H1 (cell line): ENCODE measurements around the gene RABIF. TPM values are rescaled to one million over a fixed set of nuclear protein-coding genes. Genes with fewer than 3 reads are reported as not detected.

ENCODE experiments used
- CTCF ChIA-PET: fragments of 300-600 bp; sonication (Branson Sonifier 250); formaldehyde crosslinking; loops from one replicate; lab custom pipeline; 2021; ENCODE audit not compliant: partially characterized antibody; lab: Charles Lee
- POLR2A ChIA-PET: fragments of 300-600 bp; sonication (Branson Sonifier 250); formaldehyde crosslinking; loops from one replicate; lab custom pipeline; 2021; ENCODE audit warnings: inconsistent platforms; ENCODE audit not compliant: partially characterized antibody; lab: Charles Lee
- DNase-seq, 2 experiments: peaks; one replicate each; pipeline versions ENCODE4 v3.0.0 to v3.0.0-alpha.2; 2010 to 2022; ENCODE audit warnings: low spot score in 2 of 2, low read depth in 1 of 2, mixed read lengths in 1 of 2
- FAIRE-seq: peaks from 2 replicates; lab custom pipeline; 2011; peaks lifted over from hg19 to GRCh38; lab: Jason Lieb, UNC
- H2AFZ ChIP-seq: 2 replicates; pipeline ENCODE4 v1.8.1; 2012; ENCODE audit warnings: low read length, inconsistent platforms
- H2AK5ac ChIP-seq: 2 replicates; pipeline ENCODE4 v1.6.1; 2013; ENCODE audit warnings: low read depth, low read length
- H2BK120ac ChIP-seq: replicated peaks from 2 replicates; pipeline ENCODE3; 2013; ENCODE audit warnings: low read depth, low read length, inconsistent platforms
- H2BK12ac ChIP-seq: 2 replicates; pipeline ENCODE4 v1.6.1; 2013; ENCODE audit warnings: low read depth, low read length
- H2BK15ac ChIP-seq: 2 replicates; pipeline ENCODE4 v1.6.1; 2013; ENCODE audit warnings: low read length
- H2BK20ac ChIP-seq: 2 replicates; pipeline ENCODE4 v1.6.1; 2013; ENCODE audit warnings: low read length
- H2BK5ac ChIP-seq: 2 replicates; pipeline ENCODE4 v1.6.1; 2013; ENCODE audit warnings: low read depth, low read length
- H3K14ac ChIP-seq: 2 replicates; pipeline ENCODE4 v1.6.1; 2013; ENCODE audit warnings: inconsistent platforms; ENCODE audit not compliant: insufficient read length
- H3K18ac ChIP-seq: 2 replicates; pipeline ENCODE4 v1.6.1; 2013; ENCODE audit warnings: low read length; ENCODE audit errors: extremely low read depth
- H3K23ac ChIP-seq: 2 replicates; pipeline ENCODE4 v1.6.1; 2013; ENCODE audit warnings: inconsistent platforms; ENCODE audit not compliant: insufficient read length
- H3K23me2 ChIP-seq: 2 replicates; pipeline ENCODE4 v1.6.1; 2013; ENCODE audit warnings: low read depth, low read length
- H3K27ac ChIP-seq: 2 replicates; pipeline ENCODE4 v1.6.1; 2011; ENCODE audit warnings: low read depth, low read length, inconsistent platforms
- H3K27me3 ChIP-seq, 4 experiments: replicated peaks in 1 of 4; 1 replicate in 1 of 4; 2 replicates in 3 of 4; pipeline versions ENCODE4 v1.6.1 to v1.8.1; 2011 to 2013; ENCODE audit warnings: low read length in 3 of 4, mild to moderate bottlenecking in 3 of 4, inconsistent platforms in 2 of 4, mixed read lengths in 2 of 4, moderate library complexity in 1 of 4; ENCODE audit not compliant: control insufficient read depth in 3 of 4, insufficient read depth in 3 of 4; ENCODE audit errors: extremely low read depth in 1 of 4
- H3K36me3 ChIP-seq, 4 experiments: 2 replicates each; pipeline versions ENCODE4 v1.6.1 to v1.8.1; 2011 to 2013; ENCODE audit warnings: mild to moderate bottlenecking in 4 of 4, low read length in 3 of 4, moderate library complexity in 2 of 4, control low read depth in 1 of 4, inconsistent platforms in 1 of 4; ENCODE audit not compliant: insufficient read depth in 4 of 4, control insufficient read depth in 2 of 4
- H3K4ac ChIP-seq: replicated peaks from 2 replicates; pipeline ENCODE3; 2013; ENCODE audit warnings: low read length, low read depth, mixed read lengths, inconsistent platforms; ENCODE audit not compliant: insufficient read length
- H3K4me1 ChIP-seq, 4 experiments: replicated peaks in 1 of 4; 1 replicate in 1 of 4; 2 replicates in 3 of 4; pipeline versions ENCODE4 v1.6.1 to v1.8.1; 2011 to 2013; ENCODE audit warnings: low read length in 3 of 4, inconsistent platforms in 2 of 4, mixed read lengths in 1 of 4; ENCODE audit not compliant: insufficient read depth in 4 of 4, control insufficient read depth in 3 of 4
- H3K4me2 ChIP-seq, 2 experiments: 2 replicates each; pipeline versions ENCODE4 v1.6.1 to v1.8.1; 2011 to 2013; ENCODE audit warnings: low read depth in 2 of 2, low read length in 2 of 2, control low read depth in 1 of 2, inconsistent platforms in 1 of 2, mild to moderate bottlenecking in 1 of 2; ENCODE audit not compliant: insufficient read depth in 1 of 2
- H3K4me3 ChIP-seq, 4 experiments: fragments of 200-600, 300-600 bp in 1 of 4; sonication (generic), shearing (Covaris generic), sonication (Bioruptor Twin) in 1 of 4; 2 replicates each; pipeline versions ENCODE4 v1.5.1 to v1.8.1; 2011 to 2016; ENCODE audit warnings: low read length in 4 of 4, low read depth in 3 of 4, control low read depth in 2 of 4, inconsistent platforms in 2 of 4, mild to moderate bottlenecking in 2 of 4, mixed read lengths in 1 of 4, moderate library complexity in 1 of 4; ENCODE audit not compliant: insufficient read depth in 2 of 4; ENCODE audit errors: extremely low read depth in 1 of 4
- H3K56ac ChIP-seq: replicated peaks from 2 replicates; pipeline ENCODE3; 2013; ENCODE audit warnings: low read depth, mild to moderate bottlenecking, mixed read lengths, low read length, inconsistent platforms; ENCODE audit not compliant: insufficient read length
- H3K79me1 ChIP-seq: 2 replicates; pipeline ENCODE4 v1.6.1; 2013; ENCODE audit warnings: low read depth, low read length, control low read depth
- H3K79me2 ChIP-seq, 2 experiments: 2 replicates each; pipeline versions ENCODE4 v1.6.1 to v1.8.1; 2012 to 2013; ENCODE audit warnings: low read length in 2 of 2, mild to moderate bottlenecking in 2 of 2, inconsistent platforms in 1 of 2; ENCODE audit not compliant: insufficient read depth in 2 of 2, control insufficient read depth in 1 of 2
- H3K9ac ChIP-seq, 4 experiments: replicated peaks in 1 of 4; 1 replicate in 1 of 4; 2 replicates in 3 of 4; pipeline versions ENCODE4 v1.6.1 to v1.8.1; 2011 to 2013; ENCODE audit warnings: low read depth in 3 of 4, low read length in 3 of 4, control low read depth in 2 of 4, mild to moderate bottlenecking in 2 of 4, moderate library complexity in 2 of 4, inconsistent platforms in 1 of 4; ENCODE audit errors: extremely low read depth in 1 of 4
- H3K9me3 ChIP-seq, 2 experiments: 2 replicates each; pipeline versions ENCODE4 v1.6.1 to v1.8.1; 2012 to 2013; ENCODE audit warnings: mild to moderate bottlenecking in 2 of 2, moderate library complexity in 2 of 2, control low read depth in 1 of 2, inconsistent platforms in 1 of 2, low read depth in 1 of 2, low read length in 1 of 2, mixed read lengths in 1 of 2; ENCODE audit not compliant: insufficient read depth in 2 of 2
- H4K20me1 ChIP-seq, 2 experiments: replicated peaks in 1 of 2; 2 replicates each; pipeline versions ENCODE3 to v1.8.1; 2011 to 2013; ENCODE audit warnings: inconsistent platforms in 2 of 2, low read length in 2 of 2, mild to moderate bottlenecking in 1 of 2; ENCODE audit not compliant: insufficient read depth in 2 of 2, control insufficient read depth in 1 of 2
- H4K5ac ChIP-seq: 2 replicates; pipeline ENCODE4 v1.6.1; 2013; ENCODE audit warnings: low read length, low read depth, mixed read lengths, inconsistent platforms; ENCODE audit not compliant: insufficient read length
- H4K8ac ChIP-seq: 2 replicates; pipeline ENCODE4 v1.8.0; 2013; ENCODE audit warnings: mild to moderate bottlenecking, moderate library complexity, low read length, inconsistent platforms; ENCODE audit not compliant: insufficient read depth; ENCODE audit errors: extremely low read depth
- H4K91ac ChIP-seq: replicated peaks from 2 replicates; pipeline ENCODE3; 2013; ENCODE audit warnings: low read length, mixed read lengths, inconsistent platforms; ENCODE audit not compliant: insufficient read length
- CHD7 ChIP-seq: fragments of 300-600 bp; sonication (generic); IDR thresholded peaks from 2 replicates; pipeline ENCODE4 v1.7.1; 2012; ENCODE audit warnings: low read length, moderate library complexity, mild to moderate bottlenecking, inconsistent platforms; ENCODE audit not compliant: insufficient replicate concordance
- polyA plus RNA-seq, 7 experiments: library from polyadenylated mRNA; depleted of rRNA in 3 of 7; stranded (reverse) in 5 of 7; unstranded in 2 of 7; fragments of >200 nt in 5 of 7; fragments of 200-250 nt in 2 of 7; gene quantifications; 1 replicate in 5 of 7; 2 replicates in 1 of 7; 4 replicates in 1 of 7; pipeline versions ENCODE4 v1.2.1 to v1.2.3, GENCODE V29; 2011 to 2013; ENCODE audit warnings: missing spikeins in 2 of 7, mixed read lengths in 2 of 7
- total RNA-seq: library from RNA; stranded (reverse); fragmentation: NEBNext Ultra II Directional; extraction: Animal tissue kit (Norgen Biotek cat#: 25700); gene quantifications from 2 replicates; pipeline ENCODE4 v1.2.1, GENCODE V29; 2021

The RABIF gene
- total and polyA plus RNA-seq, 2 of the 8 experiments (the other 6 are each of a cell fraction or from before 2014, with no cell fraction given): 5.6 to 6.9 TPM

DNA sequence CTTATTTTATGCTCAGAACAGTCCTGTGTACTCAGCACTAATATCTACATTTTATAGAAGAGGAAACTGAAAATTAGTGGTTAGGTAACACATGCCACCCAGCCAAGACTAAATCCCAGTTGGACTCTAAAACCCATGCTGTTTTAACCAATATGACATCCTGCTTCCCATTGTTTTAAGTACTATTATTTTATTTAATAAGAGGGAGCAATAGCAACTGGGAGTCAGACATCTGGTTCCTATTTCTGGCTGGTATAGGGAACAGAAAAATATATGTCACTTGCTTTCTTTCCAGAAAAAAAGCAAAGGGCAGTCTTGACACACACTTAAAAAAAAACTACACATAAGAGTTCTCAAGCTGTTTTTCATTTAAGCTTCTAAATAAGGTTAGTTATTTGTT, 26.2 kb upstream of the RABIF start:
- no peaks in the 10 kb centered on the region for H3K9me3 ChIP-seq
- H3K36me3 ChIP-seq: peaks cover 5 to 48% (median 17%) of the 10 kb centered on the region in 4 experiments; a peak in 6 of 8 replicates
- no peak overlapping the region for H2BK5ac ChIP-seq
- H3K79me2 ChIP-seq: no peaks in the 10 kb centered on the region
- H4K91ac ChIP-seq: no peak overlapping the region
- no peak overlapping the region for H3K9ac ChIP-seq
- no peak overlapping the region for H3K18ac ChIP-seq
- no peaks in the 10 kb centered on the region for H3K4me1 ChIP-seq
- no peak overlapping the region for H2BK120ac ChIP-seq
- no peak overlapping the region for H3K56ac ChIP-seq
- FAIRE-seq (no peak), DNase-seq (no peak)
- H3K4me3 ChIP-seq: no peak overlapping the region
- no peak overlapping the region for H3K4ac ChIP-seq
- no peak overlapping the region for H3K4me2 ChIP-seq
- H3K27ac ChIP-seq: no peak overlapping the region
- H3K27me3 ChIP-seq: no peaks in the 10 kb centered on the region
- H2AK5ac ChIP-seq: no peak overlapping the region
- no peak overlapping the region for H3K14ac ChIP-seq
- H2BK15ac ChIP-seq: no peak overlapping the region
- ChIA-PET POLR2A (no interaction called here), CTCF (interaction anchor here (0.7 to 1.7 kb wide), 3 partner anchors 20 to 189 kb away, joined by 3 to 6 read pairs (median 3); no protein-coding TSS in a partner anchor)
- no peak overlapping the region for H2AFZ ChIP-seq
- no peaks in the 10 kb centered on the region for H4K20me1 ChIP-seq
- no peak overlapping the region for H2BK12ac ChIP-seq
- H4K8ac ChIP-seq: no peak overlapping the region
- H2BK20ac ChIP-seq: no peak overlapping the region
- H3K79me1 ChIP-seq: no peaks in the 10 kb centered on the region
- no peaks in the 10 kb centered on the region for H3K23me2 ChIP-seq
- H4K5ac ChIP-seq: no peak overlapping the region
- H3K23ac ChIP-seq: no peak overlapping the region
- no peak for TF ChIP-seq CHD7
